IMR-90 (cell line): ENCODE measurements around the gene LRP5. TPM values are rescaled to one million over a fixed set of nuclear protein-coding genes. Genes with fewer than 3 reads are reported as not detected.

Experiments used
- ATAC-seq: fragments of 200-7000 bp; cut with Tn5 transposase; 2 replicates; pipeline ENCODE4 v1.9.1; 2020; ENCODE audit warnings: low read depth, mild to moderate bottlenecking, moderate library complexity
- BruUV-seq: library from RNA; stranded (reverse); fragments of 400-500 nt; replicated peaks from 2 replicates; lab custom pipeline; 2021; lab: Mats Ljungman, UMichigan
- CTCF ChIA-PET: fragments of 300-600 bp; formaldehyde crosslinking; extraction: SDS; loops from one replicate; lab custom pipeline; 2021; ENCODE audit warnings: antibody characterized with exemption; lab: Yijun Ruan, JAX
- POLR2A ChIA-PET: fragments of 300-600 bp; sonication (Branson Sonifier 250); formaldehyde crosslinking; loops from one replicate; lab custom pipeline; 2022; ENCODE audit warnings: antibody characterized with exemption; ENCODE audit not compliant: unreplicated experiment; lab: Charles Lee
- DNase-seq: peaks from one replicate; pipeline ENCODE4 v3.0.0; 2013
- H2AFZ ChIP-seq: replicated peaks from 2 replicates; pipeline ENCODE3; 2013; ENCODE audit warnings: low read length, mild to moderate bottlenecking; ENCODE audit not compliant: poor library complexity
- H2AK5ac ChIP-seq: 2 replicates; pipeline ENCODE4 v1.6.1; 2013; ENCODE audit warnings: low read depth, low read length, inconsistent platforms
- H2AK9ac ChIP-seq: replicated peaks from 2 replicates; pipeline ENCODE3; 2013; ENCODE audit warnings: mild to moderate bottlenecking, low read depth, low read length, moderate library complexity; ENCODE audit not compliant: poor library complexity
- H2BK120ac ChIP-seq: 2 replicates; pipeline ENCODE4 v1.6.1; 2013; ENCODE audit warnings: low read depth, low read length, inconsistent platforms
- H2BK15ac ChIP-seq: 3 replicates; pipeline ENCODE4 v1.6.1; 2013; ENCODE audit warnings: low read depth, low read length, inconsistent platforms
- H2BK20ac ChIP-seq: 2 replicates; pipeline ENCODE4 v1.6.1; 2013; ENCODE audit warnings: low read depth, mild to moderate bottlenecking, inconsistent platforms, low read length, moderate library complexity
- H2BK5ac ChIP-seq: 2 replicates; pipeline ENCODE4 v1.6.1; 2013; ENCODE audit warnings: mild to moderate bottlenecking, low read depth, low read length, inconsistent platforms; ENCODE audit not compliant: poor library complexity, severe bottlenecking
- H3K14ac ChIP-seq: replicated peaks from 2 replicates; pipeline ENCODE4 v1.6.1; 2013; ENCODE audit warnings: low read depth, low read length, inconsistent platforms
- H3K18ac ChIP-seq: 2 replicates; pipeline ENCODE4 v1.6.1; 2013; ENCODE audit warnings: low read depth, low read length, control low read depth
- H3K23ac ChIP-seq: 2 replicates; pipeline ENCODE4 v1.6.1; 2013; ENCODE audit warnings: low read depth, low read length, inconsistent platforms
- H3K27ac ChIP-seq: 2 replicates; pipeline ENCODE4 v1.5.1; 2013; ENCODE audit warnings: mild to moderate bottlenecking, control low read depth, low read length; ENCODE audit not compliant: insufficient read depth
- H3K27me3 ChIP-seq: 2 replicates; pipeline ENCODE4 v1.6.1; 2013; ENCODE audit warnings: low read length; ENCODE audit not compliant: control insufficient read depth, insufficient read depth
- H3K36me3 ChIP-seq: 2 replicates; pipeline ENCODE4 v1.6.1; 2013; ENCODE audit warnings: low read length, mixed read lengths; ENCODE audit not compliant: control insufficient read depth, insufficient read depth
- H3K4ac ChIP-seq: 2 replicates; pipeline ENCODE4 v1.6.1; 2013; ENCODE audit warnings: low read depth, low read length, inconsistent platforms
- H3K4me1 ChIP-seq: 2 replicates; pipeline ENCODE4 v1.6.1; 2013; ENCODE audit warnings: low read length, mixed read lengths; ENCODE audit not compliant: control insufficient read depth, insufficient read depth
- H3K4me2 ChIP-seq: 2 replicates; pipeline ENCODE4 v1.6.1; 2013; ENCODE audit warnings: low read depth, mild to moderate bottlenecking, control low read depth, low read length, moderate library complexity
- H3K4me3 ChIP-seq: 2 replicates; pipeline ENCODE4 v1.5.1; 2013; ENCODE audit warnings: low read depth, mild to moderate bottlenecking, control low read depth, low read length, moderate library complexity; ENCODE audit not compliant: insufficient read depth
- H3K56ac ChIP-seq: 2 replicates; pipeline ENCODE4 v1.6.1; 2013; ENCODE audit warnings: low read length, inconsistent platforms; ENCODE audit not compliant: insufficient read depth; ENCODE audit errors: extremely low read depth
- H3K79me1 ChIP-seq, 2 experiments: 2 replicates each; pipeline ENCODE4 v1.6.1; 2013; ENCODE audit warnings: low read length in 2 of 2, inconsistent platforms in 1 of 2, low read depth in 1 of 2
- H3K9ac ChIP-seq: 2 replicates; pipeline ENCODE4 v1.6.1; 2013; ENCODE audit warnings: low read depth, low read length, control low read depth
- H3K9me1 ChIP-seq: 2 replicates; pipeline ENCODE4 v1.6.1; 2013; ENCODE audit warnings: low read length, inconsistent platforms; ENCODE audit not compliant: insufficient read depth
- H3K9me3 ChIP-seq: 2 replicates; pipeline ENCODE4 v1.6.1; 2013; ENCODE audit warnings: low read length; ENCODE audit not compliant: control insufficient read depth, insufficient read depth
- H4K20me1 ChIP-seq: 2 replicates; pipeline ENCODE4 v1.6.1; 2013; ENCODE audit warnings: low read length, inconsistent platforms; ENCODE audit not compliant: insufficient read depth
- H4K5ac ChIP-seq: 2 replicates; pipeline ENCODE4 v1.6.1; 2013; ENCODE audit warnings: mild to moderate bottlenecking, low read depth, low read length, control low read depth
- H4K8ac ChIP-seq, 2 experiments: 2 replicates each; pipeline ENCODE4 v1.6.1; 2013; ENCODE audit warnings: low read depth in 2 of 2, low read length in 2 of 2, control low read depth in 1 of 2, inconsistent platforms in 1 of 2
- H4K91ac ChIP-seq: 2 replicates; pipeline ENCODE4 v1.6.1; 2013; ENCODE audit warnings: low read depth, low read length, inconsistent platforms; ENCODE audit not compliant: insufficient read depth
- CHD1 ChIP-seq: IDR thresholded peaks from 2 replicates; pipeline ENCODE4 v1.6.1; 2012; ENCODE audit warnings: low read depth, low read length, improper control_type of control experiment
- ELK1 ChIP-seq: fragments of 150-350 bp; IDR thresholded peaks from 2 replicates; pipeline ENCODE4 v1.6.1; 2016; ENCODE audit warnings: low read depth, mild to moderate bottlenecking, low read length, moderate library complexity, borderline replicate concordance
- RAD21 ChIP-seq: IDR thresholded peaks from 2 replicates; pipeline ENCODE4 v1.6.1; 2012; ENCODE audit warnings: low read length, improper control_type of control experiment
- RCOR1 ChIP-seq: IDR thresholded peaks from 2 replicates; pipeline ENCODE4 v1.6.1; 2012; ENCODE audit warnings: mild to moderate bottlenecking, low read length, improper control_type of control experiment; ENCODE audit not compliant: insufficient replicate concordance
- WGBS, 2 experiments: methylation state at CpG; one replicate each; pipeline versions ENCODE4 v1.1.5 to v1.1.7; 2013; ENCODE audit warnings: missing lambda C conversion rate in 2 of 2; ENCODE audit not compliant: insufficient read length in 1 of 2; ENCODE audit errors: extremely low coverage in 2 of 2; 5-methylcytosine and 5-hydroxymethylcytosine counted together
- dilution Hi-C: fragments of 300-500 bp; cut with HindIII; formaldehyde crosslinking; loops from one replicate; pipeline ENCODE4 v1.14.3; 2018; ENCODE audit warnings: low sequenced_read_pairs; ENCODE audit not compliant: unreplicated experiment
- in situ Hi-C: fragments of 300-500 bp; cut with MboI; formaldehyde crosslinking; loops from 3 replicates; pipeline ENCODE4 v1.14.3; 2019; ENCODE audit warnings: low sequenced_read_pairs, inconsistent platforms, mixed read lengths
- intact Hi-C: fragments of 100-400 bp; cut with micrococcal nuclease; formaldehyde crosslinking; loops from 2 replicates; pipeline ENCODE4 v1.10.0; 2022
- polyA plus RNA-seq, 3 experiments: library from polyadenylated mRNA; depleted of rRNA; stranded (reverse); fragments of >200 nt; gene quantifications; 2 replicates each; pipeline ENCODE4 v1.2.3, GENCODE V29; 2012; ENCODE audit warnings: low replicate concordance in 1 of 3
- total RNA-seq: library from RNA; depleted of rRNA; stranded (reverse); fragments of >200 nt; gene quantifications from 2 replicates; pipeline ENCODE4 v1.2.3, GENCODE V29; 2012

Gene LRP5
- total and polyA plus RNA-seq, 2 of the 4 experiments (the other 2 are of a cell fraction): 10.4 to 15.0 TPM

- ChIA-PET CTCF (interaction anchor here (0.8 to 1.1 kb wide), 3 partner anchors 9 to 39 kb away, joined by 3 to 4 read pairs (median 3); no protein-coding TSS in a partner anchor), POLR2A (interaction anchor here (1.3 kb wide), 1 partner anchor 39 kb away, joined by 3 read pairs; no protein-coding TSS in a partner anchor)
- no peak overlapping the region for H3K56ac ChIP-seq
- H3K9me3 ChIP-seq: no peaks in the 10 kb centered on the region
- dilution Hi-C loops (no loop called here), in situ Hi-C loops (loop anchor here (5.0 kb wide), 1 partner anchor 39 kb away; no protein-coding TSS in a partner anchor), intact Hi-C loops (loop anchor here (1.0 kb wide), 4 partner anchors 25 to 88 kb away; partner anchors contain the start of gene C11orf24)
- H4K5ac ChIP-seq: no peak overlapping the region
- H3K4me3 ChIP-seq: no peak overlapping the region
- H3K79me1 ChIP-seq: no peaks in the 10 kb centered on the region
- no peaks in the 10 kb centered on the region; the same call in 1 of the 2 replicates for H3K4me1 ChIP-seq
- no peak overlapping the region for H2BK15ac ChIP-seq
- ATAC-seq (no peak), DNase-seq (no peak)
- no peaks in the 10 kb centered on the region for H3K36me3 ChIP-seq
- BruUV-seq: no TSS peak
- no peak overlapping the region for H3K4me2 ChIP-seq
- H3K4ac ChIP-seq: no peak overlapping the region
- no peak overlapping the region for H2BK20ac ChIP-seq
- H2BK5ac ChIP-seq: no peak overlapping the region
- H3K23ac ChIP-seq: no peak overlapping the region
- H2BK120ac ChIP-seq: no peak overlapping the region
- no peak overlapping the region for H3K14ac ChIP-seq
- H3K27me3 ChIP-seq: peaks cover 2% of the 10 kb centered on the region; the same call in 1 of the 2 replicates
- no peak overlapping the region for H2AK9ac ChIP-seq
- no peak overlapping the region for H2AFZ ChIP-seq
- no peak overlapping the region for H4K8ac ChIP-seq
- no peak overlapping the region for H3K18ac ChIP-seq
- H2AK5ac ChIP-seq: no peak overlapping the region
- TF ChIP-seq ELK1 (no peak), RAD21 (no peak), CHD1 (no peak), RCOR1 (no peak)
- H4K20me1 ChIP-seq: no peaks in the 10 kb centered on the region
- H3K9me1 ChIP-seq: no peaks in the 10 kb centered on the region
- WGBS, 2 experiments: 83% methylated on average over 11 of the region's 15 CpGs; no CpG with 5 or more reads in 1 of the 2 experiments
- no peak overlapping the region for H3K9ac ChIP-seq
- no peak overlapping the region for H3K27ac ChIP-seq
- H4K91ac ChIP-seq: no peak overlapping the region
These were observed 15.9 kb upstream of the LRP5 start for GRCh38 chr11:68296344-68297051.
